Activated CD4-positive, alpha-beta T cell treated with anti-CD3 and anti-CD28 coated beads, Interleukin-2, amount 50 U/mL, for 16 hours (primary cell): Measurements from ENCODE around the gene PRMT9.
A peak's percentile ranks its signal among the peaks of the same experiment; 100 is the strongest.

ENCODE experiments used
- DNase-seq: peaks from one replicate; pipeline ENCODE4 v3.0.0-alpha.2; 2020

The PRMT9 gene

DNA sequence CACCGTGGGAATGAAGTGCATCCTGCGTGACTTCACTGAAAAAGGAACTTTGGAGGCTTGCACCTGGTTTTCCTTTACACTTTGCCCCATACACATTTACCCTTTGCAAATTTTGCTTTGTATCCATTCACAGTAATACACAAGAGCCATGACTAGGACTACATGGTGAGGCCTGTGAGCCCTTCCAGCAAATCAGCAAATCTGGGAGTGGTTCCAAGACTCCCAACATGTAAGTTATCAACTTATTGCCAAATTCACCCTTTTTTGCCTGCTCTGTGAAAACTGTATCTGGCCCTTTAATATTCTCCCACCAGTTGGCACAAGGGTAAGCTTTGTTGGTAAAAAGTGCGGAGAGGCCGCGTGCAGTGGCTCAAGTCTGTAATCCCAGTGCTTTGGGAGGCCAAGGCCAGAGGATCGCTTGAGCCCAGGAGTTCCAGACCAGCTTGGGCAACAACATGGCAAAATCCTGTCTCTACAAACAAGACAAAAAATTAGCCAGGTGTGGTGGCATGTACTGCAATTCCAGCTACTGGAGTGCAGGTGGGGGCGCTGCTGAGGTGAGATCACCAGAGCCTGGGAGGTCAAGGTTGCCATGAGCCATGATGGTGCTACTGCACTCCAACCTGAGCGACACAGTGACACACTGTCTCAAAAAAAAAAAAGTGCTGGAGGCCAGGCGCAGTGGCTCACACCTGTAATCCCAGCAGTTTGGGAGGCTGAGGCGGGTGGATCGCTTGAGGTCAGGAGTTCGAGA is 5.0 kb downstream of the PRMT9 start:
- DNase-seq, result peak; percentile 12

DNA sequence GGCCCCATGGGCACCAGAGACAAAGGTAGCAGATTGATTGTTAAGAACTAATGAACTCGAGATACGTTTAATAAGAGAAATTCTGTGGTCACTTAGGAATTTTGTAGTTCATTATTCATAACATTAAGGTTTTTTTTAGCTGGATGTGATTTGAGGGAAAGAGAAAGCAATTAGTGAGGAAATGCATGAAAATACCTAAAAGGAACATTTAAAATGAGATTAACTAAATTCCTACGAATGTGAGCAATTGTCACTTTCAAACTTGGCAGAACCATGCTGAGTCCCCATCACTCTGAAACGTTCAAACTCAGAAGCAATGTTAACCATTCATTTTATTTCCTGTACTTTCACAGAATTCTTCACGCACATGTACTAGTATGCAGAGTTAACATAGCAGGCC is 5.9 kb downstream of the PRMT9 start:
- DNase-seq, result no peak

DNA sequence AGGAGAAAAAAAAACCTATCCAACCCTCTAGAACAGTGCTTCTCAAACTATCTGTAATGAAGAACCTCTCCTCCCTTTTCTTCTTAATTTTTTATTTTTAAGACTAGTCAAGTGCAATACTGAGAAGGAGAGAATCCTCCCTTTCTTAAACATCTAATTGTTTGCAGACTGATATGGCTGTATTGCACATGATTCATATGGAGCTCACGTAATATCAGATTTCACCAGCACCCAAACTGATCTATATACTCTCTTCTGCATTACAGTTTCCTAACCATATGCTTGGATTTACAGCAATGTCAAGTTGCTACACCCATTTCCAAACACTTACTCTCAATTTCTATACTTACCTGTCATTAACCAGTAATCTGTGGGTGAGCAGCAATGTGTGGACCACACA is 9.5 kb downstream of the PRMT9 start:
- DNase-seq, result no peak

DNA sequence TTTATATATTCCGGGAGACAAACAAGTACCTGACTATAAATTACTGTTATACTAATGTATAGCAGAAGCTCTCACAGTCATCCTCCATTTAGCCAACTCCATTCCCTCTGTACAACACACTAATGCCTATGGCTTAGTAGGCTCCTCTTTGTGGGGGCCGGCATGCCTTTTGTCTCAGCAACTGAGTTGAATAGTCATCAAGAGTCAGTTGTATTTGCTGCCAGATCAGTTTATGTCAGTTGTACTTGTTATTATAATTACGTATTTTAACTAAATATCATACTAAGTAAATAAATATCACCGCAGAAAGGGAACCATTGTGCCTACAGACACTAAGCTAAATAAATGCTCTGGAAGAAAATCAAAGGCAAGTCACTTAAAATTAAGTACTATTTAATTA is 9.9 kb downstream of the PRMT9 start:
- no peak for DNase-seq

DNA sequence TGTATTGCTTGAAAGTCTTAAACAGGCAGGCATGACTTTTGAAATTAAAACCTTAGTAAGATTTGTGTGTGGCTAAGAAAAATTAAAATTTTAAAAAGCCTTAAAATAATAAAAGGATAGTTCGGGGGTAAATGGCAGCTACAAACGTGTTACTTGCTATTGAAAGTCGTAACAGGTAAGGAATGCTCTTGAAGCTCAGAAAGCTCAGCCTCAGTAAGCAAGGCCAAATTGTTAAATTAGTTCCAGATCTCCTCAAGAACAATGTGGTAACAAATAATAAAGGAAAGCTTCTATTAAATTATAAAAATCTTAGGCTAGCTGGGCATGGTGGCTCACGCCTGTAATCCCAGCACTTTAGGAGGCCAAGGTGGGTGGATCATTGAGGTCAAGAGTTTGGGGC is 25.5 kb downstream of the PRMT9 start:
- DNase-seq, result no peak

DNA sequence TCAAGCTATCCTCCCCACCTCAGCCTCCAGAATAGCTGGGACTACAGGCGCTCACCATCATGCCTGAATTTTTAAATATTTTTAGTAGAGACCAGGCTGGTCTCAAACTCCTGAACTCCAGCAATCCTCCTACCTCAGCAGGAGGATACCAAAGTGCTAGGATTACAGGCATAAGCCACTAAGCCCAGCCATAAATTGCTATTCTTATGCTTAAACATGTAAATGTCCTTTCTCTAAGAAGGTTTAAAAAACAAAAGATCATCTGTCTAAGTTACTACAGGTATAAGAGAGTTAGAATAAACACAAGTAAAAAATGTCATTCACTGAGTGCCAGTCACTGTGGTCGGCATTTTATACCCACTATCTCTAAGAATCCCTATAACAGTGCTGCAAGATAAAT is 28.3 kb downstream of the PRMT9 start:
- no peak for DNase-seq

DNA sequence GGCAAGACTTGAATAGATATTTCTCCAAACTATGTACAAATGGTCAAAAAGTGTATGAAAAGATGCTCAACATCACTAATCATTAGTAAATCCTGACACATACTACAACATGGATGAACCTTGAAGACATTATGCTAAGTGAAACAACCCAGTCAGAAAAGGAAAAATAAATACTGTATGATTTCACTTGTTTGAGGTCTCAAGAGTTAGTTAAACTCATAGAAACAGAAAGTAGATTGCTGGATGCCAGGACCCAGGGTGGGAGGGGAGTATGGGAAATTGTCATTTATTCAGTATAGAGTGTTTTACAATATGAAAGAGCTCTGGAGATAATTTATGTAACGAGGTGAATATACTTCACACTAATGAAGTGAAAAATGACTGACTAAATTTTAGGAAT is 32.4 kb downstream of the PRMT9 start:
- peak; percentile 14 for DNase-seq

DNA sequence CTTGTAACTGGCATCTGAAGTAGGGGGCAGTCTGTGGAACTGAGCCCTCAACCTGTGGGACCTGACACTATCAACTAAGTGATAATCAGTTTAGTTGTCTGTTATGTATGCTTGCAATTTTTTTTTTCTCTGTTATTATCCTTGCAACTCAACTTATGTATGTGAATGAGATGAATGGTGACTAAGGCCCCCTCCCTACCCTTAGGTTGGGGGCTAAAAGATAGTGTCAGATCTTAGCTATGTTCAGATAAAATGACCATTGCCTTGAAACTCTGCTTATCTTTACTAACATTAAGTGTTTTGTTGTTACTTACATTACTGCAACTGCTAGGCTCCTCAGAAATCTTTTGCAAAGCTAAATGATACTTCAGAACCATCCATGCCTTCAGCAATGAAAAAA is 35.3 kb downstream of the PRMT9 start:
- no peak for DNase-seq

DNA sequence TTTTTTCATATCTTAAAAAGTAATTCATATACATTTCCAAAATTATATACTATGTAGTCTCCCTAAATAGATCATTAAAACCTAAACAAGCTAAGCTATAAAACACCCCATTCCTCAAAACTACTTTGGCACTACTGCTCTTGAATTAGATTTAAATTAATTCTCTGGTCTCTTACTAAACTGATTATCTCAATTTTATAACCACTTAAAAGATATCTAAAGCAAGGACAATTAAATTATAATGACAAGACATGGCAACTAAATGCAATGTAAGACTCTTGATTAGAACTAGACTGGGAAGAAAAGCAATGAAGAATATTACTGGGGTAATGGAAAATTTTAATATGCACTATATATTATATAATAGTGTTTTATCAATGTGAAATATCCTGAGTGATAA is 38.9 kb downstream of the PRMT9 start:
- no peak for DNase-seq

DNA sequence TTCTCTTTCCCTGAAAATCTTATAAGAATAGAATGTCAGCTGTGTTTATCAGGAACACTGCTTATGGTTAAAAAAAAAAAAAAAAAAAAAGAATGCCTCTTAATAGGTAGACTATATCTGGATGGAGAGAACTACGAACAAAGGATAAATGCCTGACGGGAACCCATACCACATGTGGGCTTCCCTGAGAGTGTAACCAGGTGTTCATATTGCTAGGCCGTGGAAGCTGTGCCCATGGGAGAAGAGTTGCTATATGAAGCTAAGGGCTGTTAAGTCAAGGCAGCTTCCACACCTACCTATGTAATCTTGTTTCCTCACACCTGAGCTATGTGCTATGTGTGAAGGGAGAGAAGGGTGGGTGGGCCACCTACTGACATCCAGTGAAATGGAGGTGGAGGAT is 39.5 kb downstream of the PRMT9 start:
- no peak for DNase-seq

DNA sequence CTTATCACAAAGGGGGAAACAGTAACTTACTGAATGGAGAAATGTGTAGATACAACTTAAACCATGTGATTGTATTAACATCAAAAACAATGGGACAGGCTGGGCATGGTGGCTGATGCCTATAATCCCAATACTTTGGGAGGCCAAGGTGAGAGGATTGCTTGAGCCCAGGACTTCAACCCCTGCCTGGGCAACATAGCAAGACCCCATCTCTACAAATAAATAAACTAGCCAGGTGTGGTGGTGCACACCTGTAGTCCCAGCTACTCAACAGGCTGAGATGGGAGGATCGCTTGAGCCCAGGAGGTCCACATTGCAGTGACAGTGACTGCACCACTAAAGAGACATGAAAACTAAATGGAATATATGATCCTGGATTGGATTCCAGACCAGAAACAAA is 40.3 kb downstream of the PRMT9 start:
- DNase-seq, result no peak

DNA sequence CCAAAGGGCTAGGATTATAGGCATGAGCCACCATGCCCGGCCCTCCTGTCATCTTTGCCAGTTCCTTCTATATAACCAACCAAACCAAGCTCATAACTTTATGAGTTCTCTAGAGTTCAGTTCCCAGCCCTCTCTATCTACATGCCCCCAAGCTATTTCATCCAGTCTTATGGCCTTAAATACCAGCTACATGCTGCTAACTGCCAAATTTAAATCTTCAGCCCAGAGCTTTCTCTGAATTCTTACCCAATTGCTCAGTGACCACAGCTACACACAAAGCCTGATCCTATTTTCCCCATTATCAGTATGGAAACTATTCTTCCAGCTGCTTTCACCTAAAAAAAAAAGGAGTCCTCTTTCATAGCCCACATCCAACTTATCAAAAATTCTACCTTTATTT is 43.6 kb downstream of the PRMT9 start:
- DNase-seq, result no peak

DNA sequence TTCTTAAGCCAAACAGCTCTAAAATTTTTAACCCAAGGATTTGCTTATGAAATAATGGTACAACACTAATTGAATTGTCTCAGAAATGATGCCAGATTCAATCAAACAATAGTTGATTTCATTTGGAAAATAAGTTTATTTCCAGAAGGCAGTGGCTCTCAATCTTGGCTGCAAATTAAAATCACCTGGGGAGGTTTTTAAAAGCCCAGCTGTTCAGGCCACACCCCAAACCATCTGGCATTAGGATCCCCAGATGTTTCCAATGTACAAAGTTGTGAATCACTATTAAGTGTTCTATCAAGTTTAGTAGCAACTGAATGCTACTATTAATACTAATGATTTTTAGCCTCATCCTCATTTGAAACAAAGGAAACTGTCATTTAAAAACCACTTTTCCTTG is 44.6 kb downstream of the PRMT9 start:
- DNase-seq, result no peak

DNA sequence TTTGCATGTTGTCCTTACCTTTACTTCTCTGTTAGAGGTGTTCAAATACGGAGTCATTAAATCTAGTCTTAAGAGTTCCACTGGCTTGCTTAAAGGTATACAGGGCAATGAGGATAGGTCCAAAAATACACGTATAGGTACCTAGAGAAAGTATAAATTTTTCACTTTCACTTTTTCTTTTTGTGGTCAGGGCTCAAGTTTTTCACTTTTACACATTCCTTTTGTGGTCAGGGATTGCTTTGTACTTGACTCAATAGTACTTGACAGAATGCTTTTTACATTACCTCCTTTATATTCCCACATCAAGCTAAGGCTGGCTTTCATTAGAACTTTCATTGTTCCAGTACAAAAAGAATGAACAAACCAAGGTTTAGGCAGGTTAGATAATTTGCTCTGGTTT is 45.0 kb downstream of the PRMT9 start:
- peak; percentile 29 for DNase-seq

DNA sequence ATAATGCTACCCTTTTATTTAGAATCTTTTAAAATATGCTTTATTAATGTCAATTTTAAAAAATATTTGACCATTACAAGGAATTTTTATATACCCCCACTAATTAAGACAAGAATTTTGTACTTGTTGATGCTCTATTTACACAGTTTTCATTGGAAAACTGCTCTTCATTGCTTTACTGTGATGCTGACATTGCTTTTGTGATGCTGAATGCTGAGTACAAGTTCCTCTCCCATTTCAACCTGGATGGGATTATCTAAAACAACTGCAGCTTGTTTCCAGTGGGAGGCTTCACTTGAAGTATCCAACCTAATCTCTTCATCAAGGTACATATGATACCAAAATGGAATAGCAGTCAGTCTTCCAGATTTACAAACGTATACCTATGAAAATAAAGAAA is 45.6 kb downstream of the PRMT9 start:
- no peak for DNase-seq

DNA sequence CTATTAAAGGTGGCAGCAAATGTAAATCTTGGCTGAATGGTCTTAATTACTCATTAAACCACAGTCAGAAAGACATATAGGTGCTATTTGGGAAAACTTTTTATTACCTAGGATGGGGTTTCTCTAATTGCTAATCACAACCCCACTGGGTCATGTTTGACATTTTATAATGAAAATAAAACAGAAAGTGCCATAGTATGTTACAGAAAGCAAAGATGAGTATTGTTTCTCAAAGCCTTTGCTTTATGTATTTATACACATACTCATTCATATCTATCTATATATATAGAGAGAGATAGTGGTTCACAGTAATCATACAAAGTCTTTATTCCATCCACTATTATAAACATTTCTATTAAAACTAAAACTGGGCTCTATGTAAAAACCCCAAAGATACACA is 48.6 kb downstream of the PRMT9 start:
- DNase-seq, result no peak

DNA sequence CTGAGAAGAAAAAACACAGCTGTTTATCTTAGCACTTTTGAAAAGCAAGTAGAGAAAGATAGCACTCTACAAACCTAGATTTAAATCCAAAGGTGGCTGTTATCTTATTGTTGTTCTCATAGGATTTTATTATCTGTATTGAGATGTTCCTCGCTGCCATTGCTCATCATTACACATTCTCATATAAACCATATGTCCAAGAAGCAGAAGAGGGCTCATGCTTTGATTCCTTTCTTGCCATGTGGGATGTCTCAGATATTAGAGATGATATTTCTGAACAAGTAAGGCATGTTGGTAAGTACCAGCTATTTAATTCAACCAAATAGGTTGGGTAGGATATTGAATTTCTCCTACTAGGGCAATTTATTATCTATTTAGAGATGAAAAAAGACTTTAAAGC is 50.3 kb downstream of the PRMT9 start:
- DNase-seq, result no peak

DNA sequence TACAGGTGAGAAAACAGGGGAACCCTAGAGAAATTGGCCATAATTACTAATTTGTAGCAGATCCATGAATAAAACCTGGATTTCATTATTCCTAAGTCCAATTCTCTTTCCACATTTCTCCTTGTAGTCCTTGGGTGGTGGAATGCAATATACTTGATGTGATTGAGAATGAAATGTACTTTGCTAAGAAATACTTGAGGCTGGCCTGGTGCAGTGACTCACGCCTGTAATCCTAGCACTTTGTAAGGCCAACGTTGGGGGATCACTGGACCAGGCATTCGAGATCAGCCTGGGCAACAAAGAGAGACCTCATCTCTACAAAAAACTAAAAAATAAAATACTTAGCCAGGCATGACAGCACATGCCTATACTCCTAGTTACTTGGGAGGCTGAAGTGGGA is 50.9 kb downstream of the PRMT9 start:
- DNase-seq, result no peak

DNA sequence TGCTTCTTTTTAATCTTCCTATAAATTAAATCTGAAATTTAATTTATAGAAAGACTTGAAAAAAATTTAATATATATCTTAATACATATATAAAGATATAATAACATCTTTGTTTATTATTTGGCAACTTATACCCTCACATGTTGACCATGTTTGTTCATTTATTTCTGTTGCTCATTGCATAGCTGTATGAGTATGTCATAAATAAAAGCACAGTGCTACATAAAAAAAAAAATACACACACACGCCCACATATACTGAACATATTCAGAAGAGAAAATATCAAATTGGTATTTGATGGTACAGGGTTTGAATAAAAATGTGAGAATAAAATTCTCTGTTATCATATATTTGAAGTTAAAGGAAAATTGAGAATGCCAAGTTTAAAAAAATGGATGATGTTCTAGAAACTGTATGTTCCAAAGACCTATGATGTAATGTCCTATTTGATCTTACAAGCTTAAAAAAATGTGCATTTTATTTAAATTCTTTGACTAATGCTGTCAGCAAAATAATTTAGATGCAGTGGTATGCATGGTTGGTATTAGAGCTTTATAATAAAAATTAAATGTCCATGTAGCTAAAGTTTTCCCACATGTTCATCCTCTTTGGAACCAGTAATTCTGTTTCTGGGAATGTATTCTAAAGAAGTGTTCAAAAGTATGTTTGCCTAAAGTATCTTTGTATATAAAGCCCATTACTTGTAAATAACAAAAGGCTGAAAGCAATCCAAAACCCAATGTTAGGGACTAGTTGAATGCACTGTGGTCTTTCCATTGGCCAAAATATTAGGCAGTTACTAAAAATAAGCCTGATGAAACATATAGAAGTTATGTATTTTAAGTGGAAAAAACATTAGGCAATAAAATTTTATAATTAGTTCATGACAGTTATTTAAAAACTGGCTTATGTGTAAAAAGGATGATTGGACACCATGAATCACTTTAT is 53.9 kb downstream of the PRMT9 start:
- DNase-seq, result no peak

DNA sequence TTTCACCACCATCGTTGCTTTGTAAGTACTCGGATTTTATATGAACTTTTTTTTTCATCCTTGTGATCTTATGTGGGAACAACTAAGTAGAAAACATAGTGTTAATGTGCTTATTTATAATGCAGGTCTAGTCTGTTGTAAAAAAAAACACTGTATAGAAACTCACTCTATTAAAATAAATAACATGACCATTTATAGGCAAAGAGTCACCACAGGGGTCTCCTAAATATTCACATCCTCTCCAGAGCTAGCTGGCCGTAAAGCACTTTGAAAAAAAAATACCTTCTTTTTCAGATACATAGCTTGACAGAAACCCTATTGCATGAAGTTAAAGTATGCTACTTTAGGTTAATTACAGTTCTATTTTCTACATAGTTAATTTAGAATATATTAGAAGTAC is 55.5 kb downstream of the PRMT9 start:
- no peak for DNase-seq

DNA sequence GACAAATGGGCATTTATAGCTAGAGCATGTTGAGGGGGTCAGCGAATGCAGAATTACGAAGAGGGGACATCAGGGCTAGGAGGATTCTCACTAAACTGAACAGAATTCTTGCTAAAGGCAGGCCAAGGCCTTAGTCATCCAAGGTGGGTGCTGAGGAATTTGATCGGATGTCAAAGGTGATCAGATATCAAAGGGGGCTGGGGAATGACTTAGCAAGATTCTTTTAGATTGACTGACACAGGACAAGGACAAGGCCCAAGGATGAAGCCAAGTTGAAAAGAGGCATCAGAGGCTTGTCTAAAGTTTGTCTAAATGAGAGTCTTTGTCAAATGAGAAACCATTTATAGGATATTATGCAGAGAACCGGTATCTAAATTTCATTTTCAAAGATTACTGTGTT is 57.1 kb downstream of the PRMT9 start:
- no peak for DNase-seq

DNA sequence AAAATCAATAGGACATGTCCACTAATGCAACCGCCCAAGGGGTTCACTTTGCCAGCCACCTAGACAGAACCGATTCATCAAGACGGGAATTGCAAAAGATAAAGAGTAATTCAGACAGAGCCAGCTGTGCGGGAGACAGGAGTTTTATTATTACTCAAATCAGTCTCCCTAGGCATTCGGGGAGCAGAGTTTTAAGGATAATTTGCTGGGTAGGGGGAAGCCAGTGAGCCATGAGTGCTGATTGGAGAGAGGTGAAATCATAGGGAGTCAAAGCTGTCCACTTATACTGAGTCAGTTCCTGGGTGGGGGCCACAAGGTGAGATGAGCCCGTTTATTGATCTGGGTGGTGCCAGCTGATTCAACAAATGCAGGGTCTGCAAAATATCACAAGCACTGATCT is 58.2 kb downstream of the PRMT9 start:
- no peak for DNase-seq

DNA sequence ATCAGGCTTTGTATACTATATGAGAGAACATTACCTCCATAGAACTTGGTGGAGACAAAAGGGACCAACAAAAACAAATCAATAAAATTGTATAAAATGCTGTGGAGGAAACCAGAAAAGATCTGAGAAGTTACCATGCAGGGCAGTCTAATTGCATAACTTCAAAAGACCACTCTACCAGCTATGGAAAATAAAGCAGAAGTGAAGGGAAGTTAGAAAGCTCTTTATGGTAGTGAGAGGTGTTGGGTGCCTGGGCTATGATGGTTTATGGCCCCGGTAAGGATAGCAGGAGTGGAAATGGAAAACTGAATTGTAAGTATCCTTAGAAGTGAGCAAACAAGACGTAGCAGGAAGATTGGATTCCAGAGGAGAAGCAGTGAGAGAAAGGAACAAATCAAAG is 63.6 kb downstream of the PRMT9 start:
- no peak for DNase-seq
